Caco-2 (cell line): ENCODE measurements around the gene NRM. TPM values are rescaled to one million over a fixed set of nuclear protein-coding genes. Genes with fewer than 3 reads are reported as not detected.

ENCODE experiments used
- BruUV-seq: library from RNA; stranded (reverse); fragments of 400-500 nt; replicated peaks from 2 replicates; lab custom pipeline; 2021; lab: Mats Ljungman, UMichigan
- CTCF ChIA-PET: fragments of 300-600 bp; sonication (Branson Sonifier 250); formaldehyde crosslinking; loops from one replicate; lab custom pipeline; 2022; ENCODE audit warnings: antibody characterized with exemption; lab: Charles Lee
- POLR2A ChIA-PET: fragments of 300-600 bp; sonication (Branson Sonifier 250); formaldehyde crosslinking; loops from one replicate; lab custom pipeline; 2022; ENCODE audit warnings: antibody characterized with exemption; lab: Charles Lee
- DNase-seq, 2 experiments: peaks; one replicate each; pipeline versions ENCODE4 v3.0.0 to v3.0.0-alpha.2; 2020 to 2022
- H3K27me3 ChIP-seq: replicated peaks from 2 replicates; pipeline ENCODE4 v1.6.0; 2011; ENCODE audit warnings: low read length; ENCODE audit not compliant: control insufficient read depth, insufficient read depth
- H3K36me3 ChIP-seq: 2 replicates; pipeline ENCODE4 v1.5.1; 2011; ENCODE audit warnings: low read length; ENCODE audit not compliant: control insufficient read depth, insufficient read depth
- H3K4me1 ChIP-seq: fragments of 250-450 bp; sonication (Bioruptor Pico); 2 replicates; pipeline ENCODE4 v1.5.1; 2020; ENCODE audit warnings: mild to moderate bottlenecking
- H3K4me3 ChIP-seq: 2 replicates; pipeline ENCODE4 v1.5.1; 2011; ENCODE audit warnings: low read depth, mild to moderate bottlenecking, control low read depth, low read length
- H3K9me3 ChIP-seq: fragments of 250-450 bp; sonication (Bioruptor Pico); 2 replicates; pipeline ENCODE4 v1.5.1; 2020; ENCODE audit warnings: mild to moderate bottlenecking, moderate library complexity
- H3K27ac Mint-ChIP-seq: one replicate; pipeline ENCODE4 v1.8.0; 2022; ENCODE audit warnings: mixed read lengths; ENCODE audit not compliant: unreplicated experiment
- H3K27me3 Mint-ChIP-seq: one replicate; pipeline ENCODE4 v1.8.0; 2022; ENCODE audit warnings: mixed read lengths; ENCODE audit not compliant: insufficient read depth, unreplicated experiment
- H3K36me3 Mint-ChIP-seq: one replicate; pipeline ENCODE4 v1.8.0; 2022; ENCODE audit warnings: mild to moderate bottlenecking, mixed read lengths; ENCODE audit not compliant: insufficient read depth, unreplicated experiment
- H3K4me1 Mint-ChIP-seq: one replicate; pipeline ENCODE4 v1.8.0; 2022; ENCODE audit warnings: low read depth, mixed read lengths; ENCODE audit not compliant: unreplicated experiment
- H3K4me3 Mint-ChIP-seq: one replicate; pipeline ENCODE4 v1.8.0; 2022; ENCODE audit warnings: mild to moderate bottlenecking, moderate library complexity, mixed read lengths; ENCODE audit not compliant: unreplicated experiment
- H3K9me3 Mint-ChIP-seq: one replicate; pipeline ENCODE4 v1.8.0; 2022; ENCODE audit warnings: mixed read lengths; ENCODE audit not compliant: unreplicated experiment
- intact Hi-C: fragments of 100-400 bp; cut with micrococcal nuclease; formaldehyde crosslinking; loops from one replicate; pipeline ENCODE4 v1.10.0; 2022; ENCODE audit not compliant: unreplicated experiment
- total RNA-seq: library from RNA; stranded (reverse); gene quantifications from 2 replicates; pipeline ENCODE4 v1.2.3, GENCODE V29; 2022
- TF ChIP-seq, protein P1 (sequence below), 2 experiments: fragments of 200-600 bp in 1 of 2; IDR thresholded peaks; 1 replicate in 1 of 2; 2 replicates in 1 of 2; pipeline versions ENCODE4 v1.5.1 to v1.8.0; 2011 to 2022; ENCODE audit warnings: antibody characterized with exemption in 1 of 2, control low read depth in 1 of 2, inconsistent platforms in 1 of 2, low read depth in 1 of 2, low read length in 1 of 2, mild to moderate bottlenecking in 1 of 2, moderate library complexity in 1 of 2; ENCODE audit not compliant: insufficient read depth in 1 of 2, severe bottlenecking in 1 of 2, unreplicated experiment in 1 of 2

The NRM gene
- total RNA-seq, 1 experiment from 2014 or later, result 31.7 TPM

DNA sequence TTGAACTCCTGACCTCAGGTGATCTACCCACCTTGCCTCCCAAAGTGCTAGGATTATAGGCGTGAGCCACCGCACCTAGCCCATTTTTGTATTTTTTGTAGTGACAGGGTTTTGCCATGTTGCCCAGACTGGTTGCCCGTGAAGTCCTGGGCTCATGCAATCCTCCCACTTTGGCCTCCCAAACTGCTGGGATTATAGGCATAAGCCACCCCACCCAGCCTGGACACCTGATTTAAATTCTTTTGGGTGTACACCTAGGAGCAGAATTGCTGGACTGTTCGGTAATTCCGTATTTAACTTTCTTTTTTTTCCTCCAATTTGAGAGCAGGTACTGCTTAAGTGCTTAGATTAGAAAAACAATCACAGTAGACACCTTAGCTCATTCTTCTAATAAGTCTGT, 5.6 kb upstream of the NRM start:
- H3K36me3 Mint-ChIP-seq, result peaks cover 16% of the 10 kb centered on the region
- Histone ChIP-seq H3K36me3 (no peaks in the 10 kb centered on the region), H3K4me3 (no peak overlapping the region), H3K4me1 (peaks cover 15% of the 10 kb centered on the region), H3K27me3 (no peaks in the 10 kb centered on the region), H3K9me3 (no peaks in the 10 kb centered on the region)
- no peak overlapping the region for H3K27ac Mint-ChIP-seq
- CTCF ChIA-PET, result interaction anchor here (2.2 kb wide), 1 partner anchor 21 kb away, joined by 6 read pairs; the partner anchor contains the start of gene MDC1
- no peak overlapping the region for H3K4me3 Mint-ChIP-seq
- TF ChIP-seq, protein P1, sequence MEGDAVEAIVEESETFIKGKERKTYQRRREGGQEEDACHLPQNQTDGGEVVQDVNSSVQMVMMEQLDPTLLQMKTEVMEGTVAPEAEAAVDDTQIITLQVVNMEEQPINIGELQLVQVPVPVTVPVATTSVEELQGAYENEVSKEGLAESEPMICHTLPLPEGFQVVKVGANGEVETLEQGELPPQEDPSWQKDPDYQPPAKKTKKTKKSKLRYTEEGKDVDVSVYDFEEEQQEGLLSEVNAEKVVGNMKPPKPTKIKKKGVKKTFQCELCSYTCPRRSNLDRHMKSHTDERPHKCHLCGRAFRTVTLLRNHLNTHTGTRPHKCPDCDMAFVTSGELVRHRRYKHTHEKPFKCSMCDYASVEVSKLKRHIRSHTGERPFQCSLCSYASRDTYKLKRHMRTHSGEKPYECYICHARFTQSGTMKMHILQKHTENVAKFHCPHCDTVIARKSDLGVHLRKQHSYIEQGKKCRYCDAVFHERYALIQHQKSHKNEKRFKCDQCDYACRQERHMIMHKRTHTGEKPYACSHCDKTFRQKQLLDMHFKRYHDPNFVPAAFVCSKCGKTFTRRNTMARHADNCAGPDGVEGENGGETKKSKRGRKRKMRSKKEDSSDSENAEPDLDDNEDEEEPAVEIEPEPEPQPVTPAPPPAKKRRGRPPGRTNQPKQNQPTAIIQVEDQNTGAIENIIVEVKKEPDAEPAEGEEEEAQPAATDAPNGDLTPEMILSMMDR (IDR thresholded peaks at IDR 0.05; ENCODE audit: insufficient read depth in 1 of 2, low read depth in 1 of 2, low read length in 1 of 2, severe bottlenecking in 1 of 2, unreplicated experiment in 1 of 2), result no peak
- no peak for DNase-seq
- no peaks in the 10 kb centered on the region for H3K9me3 Mint-ChIP-seq
- BruUV-seq, result no TSS peak
- no peaks in the 10 kb centered on the region for H3K27me3 Mint-ChIP-seq
- POLR2A ChIA-PET, result interaction anchor here (0.6 kb wide), 1 partner anchor 12 kb away, joined by 3 read pairs; no protein-coding TSS in a partner anchor
- intact Hi-C loops, result no loop called here
- H3K4me1 Mint-ChIP-seq, result peaks cover 19% of the 10 kb centered on the region

DNA sequence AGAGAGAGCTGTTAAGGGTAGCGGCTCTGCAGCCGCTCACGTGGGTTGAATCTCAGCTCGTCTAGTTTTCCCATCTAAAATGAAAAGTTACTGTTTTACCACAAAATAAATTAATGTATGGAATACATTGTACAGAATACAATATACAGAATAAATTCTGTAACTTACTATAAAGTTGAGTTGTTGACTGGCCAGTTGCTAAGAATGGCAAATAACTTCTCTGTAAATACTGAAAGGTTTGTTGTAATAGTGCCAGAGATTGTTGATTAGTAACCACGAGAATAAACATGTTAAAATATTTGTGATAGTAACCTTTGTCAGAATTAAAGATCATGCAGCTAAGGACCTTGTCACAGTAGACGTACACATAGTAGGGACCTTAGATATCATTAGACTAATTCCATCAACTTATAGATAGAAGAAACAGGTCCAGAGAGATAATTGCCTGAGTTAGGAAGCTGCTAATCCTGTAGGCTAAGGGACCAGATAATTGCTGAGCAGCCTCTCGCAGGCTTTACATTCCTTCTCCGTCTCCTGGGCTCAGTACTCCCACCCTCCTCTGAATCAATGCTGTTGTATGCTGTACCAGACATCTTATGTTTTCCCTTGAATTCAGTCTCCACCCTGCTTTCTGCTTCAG, 544 bp upstream of the NRM start:
- intact Hi-C loops, result no loop called here
- no peaks in the 10 kb centered on the region for H3K27me3 ChIP-seq
- DNase-seq, result no peak
- Mint-ChIP-seq H3K4me3 (peak overlapping the region; percentile 74), H3K9me3 (no peaks in the 10 kb centered on the region), H3K27ac (peak overlapping the region; percentile 39), H3K4me1 (peaks cover 45% of the 10 kb centered on the region), H3K27me3 (no peaks in the 10 kb centered on the region), H3K36me3 (peaks cover 7% of the 10 kb centered on the region)
- H3K9me3 ChIP-seq, result no peaks in the 10 kb centered on the region
- TSS peak; percentile 35 for BruUV-seq
- TF ChIP-seq, protein P1 (IDR thresholded peaks at IDR 0.05; ENCODE audit: insufficient read depth in 1 of 2, low read depth in 1 of 2, low read length in 1 of 2, severe bottlenecking in 1 of 2, unreplicated experiment in 1 of 2), result no peak
- POLR2A ChIA-PET, result interaction anchor here (1.6 kb wide), 1 partner anchor 26 kb away, joined by 12 read pairs; the partner anchor contains the start of gene MDC1
- H3K36me3 ChIP-seq, result no peaks in the 10 kb centered on the region
- CTCF ChIA-PET, result interaction anchor here (0.7 to 2.0 kb wide), 4 partner anchors 13 to 449 kb away, joined by 3 to 6 read pairs (median 5); partner anchors contain the start of genes DHX16 and MDC1
- peak overlapping the region; percentile 75 for H3K4me3 ChIP-seq
- H3K4me1 ChIP-seq, result peaks cover 31% of the 10 kb centered on the region

DNA sequence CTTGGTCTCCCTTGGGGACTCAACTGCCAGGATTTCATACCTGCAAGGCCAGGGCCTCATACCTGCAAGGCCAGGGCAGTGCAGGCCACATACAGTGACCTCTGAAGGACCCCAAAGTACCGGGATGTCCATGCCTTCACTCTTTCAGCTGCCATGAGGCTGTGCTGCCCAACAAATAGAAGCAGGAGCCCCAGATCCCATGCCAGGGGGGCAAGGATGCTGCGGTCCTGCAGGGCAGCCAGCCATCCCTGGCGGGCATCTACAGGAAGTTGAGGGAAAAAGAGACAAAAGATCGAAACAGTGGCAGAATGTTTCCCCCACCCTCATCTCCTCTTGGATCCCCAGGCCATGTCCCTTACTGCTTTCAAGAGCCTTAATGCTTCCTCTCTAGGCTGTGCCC, 799 bp downstream of the NRM start:
- H3K4me3 ChIP-seq, result peak overlapping the region; percentile 75
- no peak for DNase-seq
- Mint-ChIP-seq H3K4me3 (peak overlapping the region; percentile 74), H3K27me3 (no peaks in the 10 kb centered on the region), H3K4me1 (peaks cover 46% of the 10 kb centered on the region), H3K27ac (peak overlapping the region; percentile 39), H3K9me3 (no peaks in the 10 kb centered on the region), H3K36me3 (peaks cover 10% of the 10 kb centered on the region)
- H3K4me1 ChIP-seq, result peaks cover 22% of the 10 kb centered on the region
- H3K36me3 ChIP-seq, result no peaks in the 10 kb centered on the region
- TF ChIP-seq, protein P1 (IDR thresholded peaks at IDR 0.05; ENCODE audit: insufficient read depth in 1 of 2, low read depth in 1 of 2, low read length in 1 of 2, severe bottlenecking in 1 of 2, unreplicated experiment in 1 of 2), result no peak
- H3K9me3 ChIP-seq, result no peaks in the 10 kb centered on the region
- ChIA-PET POLR2A (no interaction called here), CTCF (interaction anchor here (0.6 to 2.0 kb wide), 5 partner anchors 11 to 65 kb away, joined by 3 to 6 read pairs (median 5); partner anchors contain the start of genes DHX16 and MDC1)
- H3K27me3 ChIP-seq, result no peaks in the 10 kb centered on the region
- no TSS peak for BruUV-seq
- intact Hi-C loops, result loop anchor here (1.0 kb wide), 1 partner anchor 27 kb away; the partner anchor contains the start of gene MDC1
